Esophagus muscularis mucosa (tissue), 4 donors: ENCODE measurements around the gene DNAH14.
"Not testable (repeated sequence)": the region's sequence is repeated elsewhere in the genome, so short reads cannot be mapped to it uniquely, and the experiment has no call there.

ENCODE experiments used
- CTCF ChIP-seq, 3 experiments: fragments of 200-600 bp in 2 of 3; fragments of 450-650 bp in 1 of 3; sonication (generic) in 2 of 3; IDR thresholded peaks; one replicate each; pipeline ENCODE4 v1.5.1; 2017 to 2019; ENCODE audit warnings: antibody characterized with exemption in 3 of 3, mild to moderate bottlenecking in 2 of 3, moderate library complexity in 1 of 3
- EP300 ChIP-seq: sonication (generic); formaldehyde crosslinking; IDR thresholded peaks from one replicate; pipeline ENCODE4 v1.6.1; 2017; ENCODE audit warnings: antibody characterized with exemption
- POLR2A ChIP-seq: fragments of 450-650 bp; IDR thresholded peaks from one replicate; pipeline ENCODE4 v1.6.1; 2017; ENCODE audit warnings: antibody characterized with exemption, moderate library complexity, mild to moderate bottlenecking, low read depth
- POLR2AphosphoS5 ChIP-seq, 2 donors: sonication (generic); formaldehyde crosslinking; IDR thresholded peaks; one replicate each; pipeline ENCODE4 v1.6.1; 2017; ENCODE audit warnings: antibody characterized with exemption in 2 of 2

- TF ChIP-seq CTCF (IDR thresholded peaks at IDR 0.05); POLR2A; POLR2AphosphoS5 (IDR thresholded peaks at IDR 0.05); EP300: not testable (repeated sequence)
Measured at GRCh38 chr1:224981922-224982354, 52.5 kb downstream of the DNAH14 start.
